Stimulated activated effector memory CD8-positive, alpha-beta T cell treated with anti-CD3 and anti-CD28 coated beads, Interleukin-12 subunit alpha, Interleukin-12 subunit beta, amount 100 ng/mL, for 72 hours (primary cell): Measurements from ENCODE around the gene APOL3.
"Not testable (repeated sequence)": the region's sequence is repeated elsewhere in the genome, so short reads cannot be mapped to it uniquely, and the experiment has no call there.

Source experiments
- ATAC-seq: fragments of 150-1000 bp; cut with Tn5 transposase; 2 replicates; pipeline ENCODE4 v1.10.0; 2021
- DNase-seq, 2 donors: peaks; one replicate each; pipeline ENCODE4 v3.0.0; 2021 to 2022; ENCODE audit warnings: low spot score in 2 of 2
- H3K27ac Mint-ChIP-seq: one replicate; pipeline ENCODE4 v1.8.0; 2022; ENCODE audit warnings: mild to moderate bottlenecking, mixed read lengths
- H3K36me3 Mint-ChIP-seq: one replicate; pipeline ENCODE4 v1.8.0; 2022; ENCODE audit warnings: mild to moderate bottlenecking, mixed read lengths
- H3K4me1 Mint-ChIP-seq: one replicate; pipeline ENCODE4 v1.8.0; 2022; ENCODE audit warnings: mixed read lengths
- H3K4me3 Mint-ChIP-seq: one replicate; pipeline ENCODE4 v1.8.0; 2022; ENCODE audit warnings: mild to moderate bottlenecking, mixed read lengths
- H3K9me3 Mint-ChIP-seq: one replicate; pipeline ENCODE4 v1.8.0; 2022; ENCODE audit warnings: mixed read lengths

Gene APOL3

DNA sequence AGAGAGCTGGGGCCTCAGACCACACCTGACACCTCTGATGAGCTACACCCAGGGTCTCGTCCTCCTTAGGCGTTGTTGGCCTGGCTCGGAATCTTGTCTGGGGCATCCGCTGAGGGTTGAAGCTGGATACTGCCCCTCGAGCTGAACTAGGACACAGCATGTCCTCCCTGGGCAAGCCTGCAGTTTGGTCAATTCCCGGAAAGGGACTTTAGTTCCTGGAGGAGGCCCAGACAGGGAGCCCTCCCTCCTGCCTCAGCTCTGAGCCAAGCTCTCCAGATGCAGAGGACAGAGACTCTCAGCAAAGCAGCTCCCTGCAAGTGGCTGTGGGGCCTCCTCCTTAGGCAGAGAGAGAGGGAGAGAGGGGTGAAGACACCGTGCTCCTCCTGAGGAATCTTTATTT, 4.9 kb downstream of the APOL3 start:
- Mint-ChIP-seq H3K4me1 (peaks cover 93% of the 10 kb centered on the region), H3K36me3 (peaks cover 36% of the 10 kb centered on the region), H3K9me3 (peaks cover 3% of the 10 kb centered on the region), H3K27ac (peak overlapping the region; percentile 100), H3K4me3 (peak overlapping the region; percentile 98)
- ATAC-seq (no peak), DNase-seq (no peak)

DNA sequence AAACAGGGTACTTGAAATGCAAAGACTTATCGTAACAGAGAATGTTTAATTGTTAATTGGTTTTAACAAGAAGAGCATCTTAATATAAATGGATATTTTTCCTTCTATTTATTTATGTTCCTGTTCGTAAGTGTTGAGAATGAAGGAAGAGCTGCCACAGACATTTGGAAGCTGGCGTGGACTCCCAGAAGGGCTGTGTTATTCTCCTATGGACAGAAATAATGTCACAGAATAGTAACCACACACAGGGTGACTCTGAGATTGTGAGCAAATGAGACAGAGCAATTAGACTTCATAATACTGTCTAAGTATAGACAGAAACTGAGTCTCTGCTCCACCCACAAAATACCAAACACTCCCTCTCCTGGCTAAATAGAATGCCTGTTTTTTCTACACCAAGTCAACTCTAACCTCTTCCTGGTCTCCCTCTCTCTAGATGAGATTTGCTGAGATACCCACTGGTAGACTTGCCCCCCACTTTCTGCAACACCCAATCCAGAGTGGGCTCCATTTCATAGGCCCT, 6.1 kb downstream of the APOL3 start:
- H3K36me3 Mint-ChIP-seq: peaks cover 36% of the 10 kb centered on the region
- H3K4me3 Mint-ChIP-seq: peak overlapping the region; percentile 98
- peak overlapping the region; percentile 100 for H3K27ac Mint-ChIP-seq
- no peak for DNase-seq
- peaks cover 93% of the 10 kb centered on the region for H3K4me1 Mint-ChIP-seq
- H3K9me3 Mint-ChIP-seq: peaks cover 3% of the 10 kb centered on the region
- ATAC-seq: peak; percentile 24

DNA sequence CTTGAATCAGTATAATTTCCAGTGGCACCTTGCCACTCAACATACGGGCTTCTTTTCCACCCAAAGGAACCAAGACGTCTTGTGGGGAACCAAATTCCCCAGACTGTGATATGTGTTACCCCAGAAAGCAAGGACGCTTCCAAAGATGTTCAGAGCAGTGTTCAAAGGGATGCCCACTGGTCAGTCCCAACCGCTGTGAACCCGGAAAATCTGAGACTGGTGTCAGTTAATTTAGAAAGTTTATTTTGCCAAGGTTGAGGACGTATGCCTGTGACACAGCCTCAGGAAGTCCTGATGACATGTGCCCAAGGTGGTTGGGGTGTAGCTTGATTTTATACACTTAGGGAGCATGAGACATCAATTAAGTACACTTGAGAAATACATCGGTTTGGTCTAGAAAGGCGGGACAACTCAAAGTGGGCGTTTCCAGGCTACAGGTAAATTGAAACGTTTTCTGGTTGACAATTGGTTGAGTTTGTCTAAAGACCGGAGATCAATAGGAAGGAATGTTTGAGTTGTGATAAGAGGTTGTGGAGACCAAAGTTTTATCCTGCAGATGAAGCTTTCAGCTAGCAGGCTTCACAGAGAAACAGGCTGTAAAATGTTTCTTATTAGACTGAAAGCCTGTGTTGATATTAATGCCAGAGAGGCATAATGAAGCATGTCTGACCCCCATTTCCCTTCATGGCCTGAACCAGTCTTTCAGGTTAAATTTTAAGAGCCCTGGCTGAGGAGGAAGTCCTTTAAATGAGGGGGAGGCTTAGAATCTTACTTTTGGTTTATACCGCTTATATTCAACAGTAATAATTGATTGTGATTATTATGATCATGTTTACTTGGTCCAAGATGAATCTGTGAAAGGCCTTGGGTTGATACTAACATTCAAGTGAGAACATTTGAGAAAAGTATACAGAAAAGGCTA, 6.8 kb downstream of the APOL3 start:
- ATAC-seq (peak; percentile 43), DNase-seq (no peak)
- Mint-ChIP-seq H3K27ac (peak overlapping the region; percentile 100), H3K9me3 (peaks cover 3% of the 10 kb centered on the region), H3K4me1 (peaks cover 87% of the 10 kb centered on the region), H3K36me3 (peaks cover 39% of the 10 kb centered on the region), H3K4me3 (peak overlapping the region; percentile 98)

DNA sequence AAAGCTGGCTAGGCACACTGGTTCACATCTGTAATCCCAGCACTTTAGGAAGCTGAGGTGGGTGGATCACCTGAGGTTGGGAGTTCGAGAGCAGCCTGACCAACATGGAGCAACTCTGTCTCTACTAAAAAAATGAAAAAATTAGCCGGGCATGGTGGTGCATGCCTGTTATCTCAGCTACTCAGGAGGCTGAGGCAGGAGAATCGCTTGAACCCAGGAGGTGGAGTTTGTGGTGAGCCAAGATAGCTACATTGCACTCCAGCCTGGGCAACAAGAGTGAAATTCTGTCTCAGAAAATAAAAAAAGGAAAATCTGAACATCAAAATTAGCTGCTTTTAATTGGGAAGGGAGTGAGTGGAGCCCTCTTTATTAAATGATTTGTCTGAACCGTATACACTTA, 7.7 kb downstream of the APOL3 start:
- H3K4me3 Mint-ChIP-seq: peak overlapping the region; percentile 98

DNA sequence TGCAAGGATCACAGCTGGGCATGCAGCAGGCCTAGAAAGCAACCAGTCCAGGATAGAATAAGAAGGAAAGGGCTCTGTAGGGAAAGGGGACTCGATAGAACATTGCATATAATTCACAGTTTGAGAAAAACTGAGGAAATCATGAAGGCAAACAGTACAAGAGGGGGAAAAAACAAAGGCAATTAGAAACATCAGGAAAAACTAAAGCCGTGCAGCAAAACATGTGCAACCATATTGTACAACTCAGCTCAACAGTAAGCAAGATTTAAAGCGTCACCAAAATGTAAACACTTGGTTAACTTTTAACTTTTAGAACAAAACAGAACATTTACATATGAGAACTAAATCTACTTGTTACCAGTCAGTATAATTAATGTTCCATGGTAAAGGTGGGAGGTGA, 8.5 kb downstream of the APOL3 start:
- H3K9me3 Mint-ChIP-seq: peaks cover 3% of the 10 kb centered on the region

More for the DNA sequence above, 7.7 kb downstream of the APOL3 start:
- H3K36me3 Mint-ChIP-seq: peaks cover 48% of the 10 kb centered on the region
- not testable (repeated sequence) for DNase-seq, ATAC-seq, H3K9me3 Mint-ChIP-seq
- peaks cover 86% of the 10 kb centered on the region for H3K4me1 Mint-ChIP-seq
- H3K27ac Mint-ChIP-seq: peak overlapping the region; percentile 100

DNA sequence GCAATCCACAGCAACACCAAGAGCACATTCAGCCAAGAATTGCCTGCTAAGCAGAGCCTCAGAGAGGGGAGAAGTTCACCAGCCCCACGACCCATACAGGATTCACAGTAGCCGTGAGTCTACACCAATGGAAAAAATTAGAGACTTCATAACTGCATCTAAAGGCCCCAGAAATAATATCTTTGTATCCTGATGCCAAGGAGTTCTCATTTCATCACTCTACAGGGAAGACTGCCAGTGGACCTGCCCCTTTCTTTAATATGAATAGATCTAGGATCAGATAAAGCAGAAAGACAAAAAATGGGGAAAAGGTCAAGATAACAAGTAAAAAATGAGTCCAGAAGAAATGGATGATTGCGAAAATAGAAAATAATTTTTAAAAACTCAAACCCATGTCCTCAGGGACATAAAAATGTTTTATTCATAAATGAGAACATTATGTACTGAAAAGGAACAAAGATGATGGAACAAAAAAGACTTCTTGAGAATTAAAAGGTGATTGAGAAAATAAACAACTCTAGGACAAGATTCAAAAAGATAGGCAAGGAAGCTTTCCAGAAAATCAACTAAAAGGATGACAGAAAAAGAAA, 9.5 kb downstream of the APOL3 start:
- DNase-seq: no peak
- H3K27ac Mint-ChIP-seq: peak overlapping the region; percentile 100

More for the DNA sequence above, 8.5 kb downstream of the APOL3 start:
- DNase-seq (no peak), ATAC-seq (no peak)
- Mint-ChIP-seq H3K27ac (peak overlapping the region; percentile 100), H3K4me1 (peaks cover 80% of the 10 kb centered on the region), H3K36me3 (peaks cover 51% of the 10 kb centered on the region), H3K4me3 (no peak overlapping the region)

DNA sequence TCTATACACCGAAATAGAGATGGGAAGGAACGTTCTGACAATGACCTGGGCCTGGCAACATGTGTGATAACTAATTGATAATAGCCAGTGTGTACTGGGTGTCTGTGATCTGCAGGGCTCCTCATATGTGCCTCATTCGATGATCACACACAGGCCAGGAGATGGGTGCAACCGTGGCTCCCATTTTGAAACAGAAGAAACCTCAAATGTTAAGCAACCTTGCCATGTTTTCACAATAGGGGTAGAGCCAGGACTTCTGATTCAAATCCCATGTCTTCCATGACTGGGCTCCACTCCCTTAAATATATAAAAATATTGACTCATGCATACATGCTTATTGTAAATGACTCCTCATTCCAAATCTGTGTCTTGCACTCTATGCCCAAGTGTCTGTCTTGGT, 11.1 kb downstream of the APOL3 start:
- H3K4me3 Mint-ChIP-seq: no peak overlapping the region
- H3K27ac Mint-ChIP-seq: peak overlapping the region; percentile 100
- H3K36me3 Mint-ChIP-seq: peaks cover 52% of the 10 kb centered on the region
- DNase-seq (no peak), ATAC-seq (no peak)
- peaks cover 68% of the 10 kb centered on the region for H3K4me1 Mint-ChIP-seq
- peaks cover 3% of the 10 kb centered on the region for H3K9me3 Mint-ChIP-seq

More for the DNA sequence above, 9.5 kb downstream of the APOL3 start:
- H3K4me3 Mint-ChIP-seq: no peak overlapping the region
- H3K9me3 Mint-ChIP-seq: peaks cover 3% of the 10 kb centered on the region
- ATAC-seq: no peak
- H3K36me3 Mint-ChIP-seq: peaks cover 44% of the 10 kb centered on the region
- peaks cover 72% of the 10 kb centered on the region for H3K4me1 Mint-ChIP-seq

DNA sequence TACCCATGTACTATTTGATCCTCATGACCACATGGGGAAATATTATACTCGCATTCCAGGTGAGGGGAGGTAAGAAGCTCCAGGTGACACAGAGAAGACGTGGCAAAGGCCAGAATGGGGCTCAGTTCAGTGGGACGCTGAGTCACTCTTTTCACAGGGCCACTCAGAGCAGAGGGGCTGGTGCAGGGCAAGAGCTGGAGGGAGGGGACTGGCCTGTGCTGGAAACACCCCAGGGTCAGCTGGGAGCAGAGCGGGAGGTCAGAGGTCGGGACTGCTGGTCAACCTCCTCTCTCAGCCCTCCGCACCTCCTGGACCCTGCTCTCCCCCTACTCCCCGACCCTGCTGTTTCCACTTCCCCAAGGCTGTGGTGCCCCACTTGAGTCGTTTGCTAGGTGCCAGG, 12.1 kb downstream of the APOL3 start:
- Mint-ChIP-seq H3K9me3 (peaks cover 3% of the 10 kb centered on the region), H3K4me3 (no peak overlapping the region), H3K4me1 (peaks cover 63% of the 10 kb centered on the region), H3K27ac (peak overlapping the region; percentile 100), H3K36me3 (peaks cover 62% of the 10 kb centered on the region)
- no peak for DNase-seq
- no peak for ATAC-seq

DNA sequence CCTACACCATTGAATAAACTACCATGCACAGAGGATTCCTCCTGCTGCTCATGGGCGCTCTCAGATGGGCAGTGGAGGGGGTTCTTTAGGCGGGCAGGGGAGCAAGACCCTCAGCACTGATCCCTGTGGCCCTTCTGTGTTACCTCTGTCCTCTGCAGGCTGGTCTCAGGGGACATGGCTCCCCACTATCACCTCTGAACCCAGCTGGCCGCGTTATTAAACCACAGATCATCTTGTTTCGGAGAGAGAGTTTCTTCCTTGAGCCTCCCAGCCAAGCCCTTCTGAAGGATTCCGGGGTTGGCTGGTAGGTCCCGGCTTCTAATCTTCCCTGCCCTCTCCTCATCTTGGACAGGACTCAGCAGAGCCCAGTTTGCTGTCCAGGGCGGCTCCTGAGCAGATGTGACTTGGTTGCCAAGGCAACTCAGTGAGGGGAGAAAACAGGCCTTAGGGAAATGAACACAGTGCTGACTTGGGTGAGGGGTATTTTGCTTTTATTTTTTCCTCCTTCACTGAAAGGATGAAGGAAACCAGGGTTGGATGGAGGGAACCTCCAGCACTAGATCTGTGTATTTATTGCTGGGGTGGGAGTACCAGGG, 13.3 kb downstream of the APOL3 start:
- DNase-seq (no peak), ATAC-seq (no peak)
- Mint-ChIP-seq H3K27ac (peak overlapping the region; percentile 100), H3K4me3 (no peak overlapping the region), H3K9me3 (peaks cover 3% of the 10 kb centered on the region), H3K4me1 (peaks cover 66% of the 10 kb centered on the region), H3K36me3 (peaks cover 73% of the 10 kb centered on the region)

DNA sequence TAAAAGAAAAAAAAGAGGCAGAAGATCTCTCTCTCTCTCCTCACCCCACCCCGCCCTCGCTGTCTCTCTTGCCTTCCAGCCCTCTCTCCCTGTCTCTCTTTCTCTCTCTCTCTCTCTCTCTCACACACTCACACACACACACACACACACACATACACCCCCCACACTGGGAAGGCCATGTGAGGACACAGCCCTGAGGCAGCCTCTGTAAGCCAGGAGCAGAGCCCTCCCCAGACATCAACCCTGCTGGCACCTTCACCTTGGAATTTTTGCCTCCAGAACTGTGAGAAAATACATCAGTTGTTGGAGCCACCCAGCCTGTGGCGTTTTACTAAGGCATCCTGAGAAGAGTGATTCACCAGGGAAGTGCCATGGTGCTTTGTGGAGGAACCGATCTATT, 14.7 kb downstream of the APOL3 start:
- DNase-seq: no peak
- no peak for ATAC-seq
- H3K4me1 Mint-ChIP-seq: peaks cover 63% of the 10 kb centered on the region
- H3K4me3 Mint-ChIP-seq: no peak overlapping the region
- H3K27ac Mint-ChIP-seq: peak overlapping the region; percentile 81
- H3K36me3 Mint-ChIP-seq: peaks cover 85% of the 10 kb centered on the region
- no peaks in the 10 kb centered on the region for H3K9me3 Mint-ChIP-seq

DNA sequence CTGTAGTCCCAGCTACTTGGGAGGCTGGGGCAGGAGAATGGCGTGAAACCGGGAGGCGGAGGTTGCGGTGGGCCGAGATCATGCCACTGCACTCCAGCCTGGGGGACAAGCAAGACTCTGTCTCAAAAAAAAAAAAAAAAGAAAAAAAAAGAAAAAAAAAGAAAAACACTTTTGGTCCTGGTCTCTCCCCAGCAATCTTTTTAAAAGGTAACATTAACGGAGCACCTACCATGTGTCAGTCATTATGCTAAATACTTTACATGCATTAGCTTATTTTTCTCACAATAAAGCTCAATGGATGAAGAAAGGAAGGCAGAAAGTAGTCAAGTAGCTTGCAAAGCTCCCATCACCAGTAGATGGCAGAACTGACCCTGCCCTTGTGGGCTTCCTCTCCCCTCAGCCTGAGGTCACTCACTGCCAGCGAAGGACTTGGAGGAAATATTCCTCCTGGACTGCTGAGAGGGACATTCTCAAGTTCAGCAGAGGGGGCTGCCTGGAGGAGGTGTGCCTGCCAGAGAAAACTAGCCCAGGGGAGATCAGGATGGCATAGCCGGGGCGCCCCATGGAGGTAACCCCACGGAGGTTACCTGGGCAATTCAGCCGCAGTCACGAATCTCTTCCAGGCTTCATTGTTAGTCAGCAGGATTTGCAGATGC, 15.5 kb downstream of the APOL3 start:
- DNase-seq (no peak), ATAC-seq (peak; percentile 69)
- H3K4me3 Mint-ChIP-seq: no peak overlapping the region
- H3K4me1 Mint-ChIP-seq: peaks cover 58% of the 10 kb centered on the region
- H3K36me3 Mint-ChIP-seq: peaks cover 89% of the 10 kb centered on the region
- no peaks in the 10 kb centered on the region for H3K9me3 Mint-ChIP-seq
- H3K27ac Mint-ChIP-seq: peak overlapping the region; percentile 81

DNA sequence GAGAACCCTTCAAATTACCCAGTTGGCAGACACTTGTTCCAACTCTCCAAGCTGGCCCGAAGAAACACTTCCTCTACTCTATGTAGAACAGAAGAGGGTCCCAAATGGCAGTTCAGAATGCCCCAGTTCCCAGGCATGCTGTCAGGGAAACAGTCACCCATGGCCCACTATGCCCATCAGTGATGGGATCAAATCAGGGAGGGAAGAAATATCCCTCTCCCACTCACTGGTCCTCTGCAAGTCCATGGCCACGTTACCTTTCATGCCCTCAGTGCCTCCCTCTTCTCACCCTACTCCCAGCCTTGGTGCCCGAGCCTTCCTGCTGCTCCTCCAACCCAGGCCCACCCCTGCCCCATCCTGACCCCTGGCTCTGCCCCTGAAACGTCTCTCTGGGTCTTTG, 16.6 kb downstream of the APOL3 start:
- Mint-ChIP-seq H3K4me1 (peaks cover 58% of the 10 kb centered on the region), H3K9me3 (no peaks in the 10 kb centered on the region), H3K4me3 (no peak overlapping the region), H3K36me3 (peaks cover 79% of the 10 kb centered on the region), H3K27ac (peak overlapping the region; percentile 83)
- no peak for ATAC-seq
- DNase-seq: no peak

DNA sequence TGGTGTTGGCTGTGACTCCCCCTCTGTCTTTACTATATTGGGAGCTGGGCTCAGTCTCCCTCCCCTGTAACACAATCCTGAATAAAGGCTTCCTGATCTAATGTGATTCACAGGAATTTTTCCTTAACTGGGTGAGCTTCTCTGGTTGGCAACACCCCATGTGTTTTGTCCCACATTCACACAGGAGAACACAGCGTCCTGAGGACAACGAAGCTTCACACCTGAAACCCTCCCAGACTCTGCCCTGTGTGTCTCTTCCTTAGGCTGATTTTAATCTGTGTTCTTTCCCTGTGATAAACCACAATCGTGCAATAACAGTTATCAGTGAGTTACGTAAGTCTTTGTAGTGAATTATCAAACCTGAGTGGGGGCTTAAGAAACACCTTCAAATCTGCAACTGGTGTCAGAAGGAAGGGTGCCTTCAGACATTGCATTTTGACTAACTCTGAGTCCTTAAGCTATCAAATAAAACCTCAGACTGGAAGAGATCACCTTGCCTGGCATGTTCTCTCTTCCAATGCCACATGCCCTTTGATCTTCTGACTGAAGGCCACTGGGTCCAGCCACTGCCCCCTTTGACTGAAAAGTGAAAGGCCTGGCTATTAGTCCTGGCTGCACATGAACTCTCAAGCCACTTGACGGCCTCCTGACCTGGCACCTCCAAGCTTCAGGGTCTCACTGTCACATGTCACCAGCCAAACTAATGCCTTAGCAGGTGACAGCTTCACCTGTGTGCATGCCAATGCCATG, 17.3 kb downstream of the APOL3 start:
- peaks cover 55% of the 10 kb centered on the region for H3K4me1 Mint-ChIP-seq
- H3K27ac Mint-ChIP-seq: peak overlapping the region; percentile 92
- no peaks in the 10 kb centered on the region for H3K9me3 Mint-ChIP-seq
- H3K4me3 Mint-ChIP-seq: no peak overlapping the region
- DNase-seq: no peak
- H3K36me3 Mint-ChIP-seq: peaks cover 72% of the 10 kb centered on the region
- ATAC-seq: no peak

DNA sequence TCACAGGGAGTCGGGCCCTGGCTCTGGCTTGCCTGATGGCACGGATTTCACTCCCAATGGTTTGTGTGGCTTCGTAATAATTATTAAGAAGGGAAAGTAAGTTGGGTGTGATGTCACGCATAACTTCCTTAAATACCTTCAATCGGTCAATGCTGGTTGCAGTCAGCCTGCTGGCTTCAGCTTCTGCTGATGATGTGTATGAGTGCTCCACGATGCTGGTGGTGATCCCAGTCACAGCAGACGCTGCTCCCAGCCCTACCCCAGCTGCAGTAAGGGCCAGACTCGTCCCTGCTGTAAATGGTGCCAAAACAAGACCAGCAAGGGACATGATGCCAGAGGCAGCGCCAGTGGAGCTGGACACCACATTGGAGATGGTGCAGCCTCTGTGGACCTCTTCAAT, 19.1 kb downstream of the APOL3 start:
- Mint-ChIP-seq H3K36me3 (peaks cover 61% of the 10 kb centered on the region), H3K4me3 (no peak overlapping the region), H3K9me3 (no peaks in the 10 kb centered on the region), H3K4me1 (peaks cover 52% of the 10 kb centered on the region), H3K27ac (peak overlapping the region; percentile 92)
- DNase-seq (no peak), ATAC-seq (no peak)
